Stimulated activated CD8-positive, alpha-beta memory T cell treated with anti-CD3 and anti-CD28 coated beads, Interleukin-12 subunit alpha, Interleukin-12 subunit beta, amount 100 ng/mL, for 1 hour (primary cell): ENCODE data around the gene TYK2.
"Not testable (repeated sequence)": the region's sequence is repeated elsewhere in the genome, so short reads cannot be mapped to it uniquely, and the experiment has no call there.

Experiments
- DNase-seq: peaks from one replicate; pipeline ENCODE4 v3.0.0-alpha.2; 2020; ENCODE audit warnings: low read depth

The TYK2 gene

DNA sequence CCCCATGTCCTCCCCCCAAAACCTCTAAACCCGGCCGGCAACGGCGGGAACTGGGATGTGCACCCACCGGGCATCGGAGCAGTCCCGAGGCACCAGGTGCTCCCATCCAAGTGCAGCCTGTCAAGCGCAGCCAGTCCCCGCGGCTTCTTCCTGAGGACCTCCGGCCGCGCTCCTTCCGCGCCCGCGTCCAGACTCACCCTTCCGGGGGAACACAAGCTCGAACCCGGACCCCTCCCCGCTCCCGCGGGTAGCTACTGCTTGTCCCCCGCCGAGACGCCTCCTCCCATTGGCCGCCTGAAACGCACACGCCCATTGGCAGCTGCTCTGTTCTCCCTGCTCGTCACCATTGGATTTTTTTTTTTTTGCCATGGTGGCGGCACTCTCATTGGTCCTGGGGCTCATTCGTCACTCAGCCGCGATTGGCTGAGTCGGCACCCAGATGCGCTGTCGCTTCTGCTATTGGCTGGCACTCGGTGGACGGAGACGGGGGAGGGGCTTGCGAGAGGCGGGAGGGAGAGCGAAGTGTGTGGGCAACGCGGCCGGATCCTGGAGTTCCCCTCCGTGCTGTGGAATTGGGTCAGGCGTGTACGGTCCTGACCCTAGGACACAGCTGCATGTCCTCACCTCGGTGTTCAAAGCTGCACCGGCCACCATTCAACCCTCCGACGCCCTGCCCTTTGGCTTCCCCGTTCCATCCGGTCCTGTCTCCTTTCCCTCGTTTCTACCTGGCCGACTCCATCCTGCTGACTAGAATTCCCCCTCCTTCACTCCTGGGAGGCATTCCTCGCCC, at the start of gene TYK2:
Gene TYK2 (minus strand): TSS at position 260 of the 790 bp plus-strand sequence. CDS start 2,166 bp downstream, outside the sequence.
- peak; percentile 93 for DNase-seq

DNA sequence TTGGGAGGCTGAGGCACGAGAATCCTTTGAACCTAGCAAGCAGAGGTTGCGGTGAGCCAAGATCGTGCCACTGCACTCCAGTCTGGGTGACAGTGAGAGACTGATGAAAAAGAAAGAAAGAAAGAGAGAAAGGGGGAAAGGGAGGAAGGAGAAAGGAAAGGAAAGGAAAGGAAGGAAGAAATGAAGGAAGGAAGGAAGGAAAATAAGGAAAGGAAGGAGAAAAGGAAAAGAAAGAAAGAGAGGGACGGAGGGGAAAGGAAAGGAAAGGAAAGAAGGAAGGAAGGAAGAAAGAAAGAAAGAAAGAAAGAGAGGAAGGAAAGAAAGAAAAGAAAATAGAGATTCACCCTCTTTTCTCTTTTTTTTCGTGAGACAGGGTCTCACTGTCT, 48.6 kb upstream of the TYK2 start:
- DNase-seq = no peak

DNA sequence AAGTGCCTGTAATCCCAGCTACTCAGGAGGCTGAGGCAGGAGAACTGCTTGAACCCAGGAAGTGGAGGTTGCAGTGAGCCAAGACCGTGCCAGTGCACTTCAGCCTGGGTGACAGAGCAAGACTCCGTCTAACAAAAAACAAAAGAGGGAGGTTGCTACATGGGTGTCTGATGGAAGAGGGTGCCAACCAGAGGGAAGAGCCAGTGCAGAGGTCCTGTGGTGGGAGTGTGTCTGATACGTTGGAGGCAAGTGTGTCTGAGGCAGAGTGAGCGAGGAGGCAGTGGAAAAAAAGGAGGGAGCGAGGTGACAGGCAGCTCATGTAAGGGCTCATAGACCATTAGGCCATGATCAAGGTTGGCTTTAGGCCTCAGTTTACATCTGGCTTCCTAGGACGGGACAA, 46.8 kb upstream of the TYK2 start:
- DNase-seq = no peak

DNA sequence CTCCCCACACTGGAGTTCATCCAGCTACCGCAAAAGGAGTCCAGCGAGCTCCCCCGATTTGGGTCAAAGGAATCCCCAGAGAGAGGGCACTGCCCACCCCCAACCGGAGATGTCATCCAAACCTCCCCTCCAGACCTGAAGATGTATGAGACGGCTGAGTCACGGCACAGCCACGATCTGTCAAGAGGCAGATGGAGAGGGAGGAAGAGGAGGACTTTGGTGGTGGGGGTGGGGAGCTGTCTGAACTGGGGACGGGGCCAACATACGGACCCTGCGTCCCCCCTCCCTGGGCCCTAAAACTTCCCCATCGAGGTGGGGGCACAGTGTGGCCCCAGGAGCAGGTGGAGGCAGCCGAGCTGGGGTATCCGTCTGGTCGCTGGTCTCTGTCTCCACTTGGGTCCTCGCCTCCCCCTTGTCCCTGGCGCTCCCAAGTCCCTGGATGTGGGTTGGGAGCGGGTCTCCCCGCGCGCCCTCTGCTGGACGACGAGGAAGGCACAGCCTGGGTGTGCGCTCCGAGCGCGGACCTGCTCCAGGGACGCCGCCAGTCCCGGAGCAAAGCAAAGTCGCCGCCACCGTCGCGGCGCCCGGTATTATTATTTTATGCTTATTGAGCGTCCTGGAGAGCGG, 43.8 kb upstream of the TYK2 start:
- DNase-seq = no peak

DNA sequence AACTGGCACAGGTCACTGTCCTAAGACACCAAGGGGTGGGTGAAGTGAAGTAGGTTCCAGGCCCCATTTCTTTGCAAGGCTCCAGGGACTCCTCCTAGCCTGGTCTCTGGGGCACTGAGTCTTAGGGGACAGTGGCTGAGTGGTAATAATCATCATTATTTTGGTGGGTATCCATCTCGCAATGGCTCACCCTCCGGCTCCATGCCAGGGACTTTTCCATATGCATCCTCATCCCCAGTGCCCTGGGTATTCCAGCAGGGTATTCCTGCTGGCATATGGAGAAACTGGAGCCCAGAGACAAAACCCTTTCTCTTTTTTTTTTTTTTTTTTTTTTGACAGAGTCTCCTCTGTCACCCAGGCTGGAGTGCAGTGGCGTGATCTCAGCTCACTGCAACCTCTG, 42.5 kb upstream of the TYK2 start:
- no peak for DNase-seq

DNA sequence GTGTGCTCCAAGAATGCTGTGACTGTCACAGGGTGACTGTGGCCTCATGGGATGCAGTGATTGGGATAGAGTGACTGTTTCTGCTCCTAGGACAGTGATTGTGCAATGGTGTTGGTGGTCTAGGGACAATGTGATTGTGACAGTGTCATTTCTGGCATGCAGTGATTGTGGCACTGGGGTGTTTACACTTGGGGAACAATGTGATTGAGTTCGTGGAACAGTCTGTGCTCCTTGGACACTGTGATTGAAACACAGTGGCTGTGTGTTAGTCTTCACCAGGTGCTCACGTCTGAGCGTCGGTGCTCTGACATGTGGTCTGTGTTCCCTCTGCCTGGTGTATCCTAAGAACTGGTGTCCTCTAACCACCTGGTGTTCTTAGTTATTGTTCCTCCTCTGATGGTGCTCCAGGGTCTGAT, 41.7 kb upstream of the TYK2 start:
- no peak for DNase-seq

DNA sequence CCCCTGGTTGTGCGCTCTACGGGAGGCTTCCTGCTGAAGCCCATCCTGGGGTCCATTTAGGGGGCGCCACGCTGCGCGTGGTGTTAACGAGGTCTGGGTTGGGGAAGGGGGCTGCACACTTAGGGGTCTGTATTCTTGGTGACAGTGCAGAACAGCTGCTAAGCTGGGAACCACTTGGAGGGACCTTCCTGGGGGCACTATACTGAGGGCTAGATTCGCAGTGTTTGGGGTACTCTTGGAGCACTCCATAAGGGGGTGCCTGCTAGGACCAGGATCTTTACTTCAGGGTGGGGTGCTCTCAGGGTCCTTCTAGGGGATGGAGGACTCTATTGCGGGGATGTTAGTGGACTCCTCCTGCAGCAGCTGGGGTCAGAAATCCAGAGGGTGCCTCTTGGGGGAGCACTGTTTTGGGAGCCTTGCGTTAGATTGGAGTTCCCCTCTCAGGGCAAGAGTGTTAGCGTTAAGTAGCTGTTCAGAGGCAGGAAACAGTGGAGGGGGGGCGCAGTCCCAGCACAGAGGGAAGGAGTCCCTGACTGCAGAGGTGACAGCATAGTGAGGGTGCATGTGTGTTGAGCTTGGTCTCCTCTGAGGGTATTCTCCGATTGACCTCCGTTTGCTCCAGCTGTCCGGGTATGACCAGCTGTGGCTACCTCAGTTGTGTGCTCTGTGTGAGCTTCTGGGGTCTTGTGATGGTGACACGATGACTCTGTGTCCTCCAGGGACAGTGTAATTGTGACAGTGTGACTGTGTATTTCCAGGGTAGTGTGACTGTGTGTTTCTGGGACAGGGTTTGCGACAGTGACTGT, 41.1 kb upstream of the TYK2 start:
- no peak for DNase-seq

DNA sequence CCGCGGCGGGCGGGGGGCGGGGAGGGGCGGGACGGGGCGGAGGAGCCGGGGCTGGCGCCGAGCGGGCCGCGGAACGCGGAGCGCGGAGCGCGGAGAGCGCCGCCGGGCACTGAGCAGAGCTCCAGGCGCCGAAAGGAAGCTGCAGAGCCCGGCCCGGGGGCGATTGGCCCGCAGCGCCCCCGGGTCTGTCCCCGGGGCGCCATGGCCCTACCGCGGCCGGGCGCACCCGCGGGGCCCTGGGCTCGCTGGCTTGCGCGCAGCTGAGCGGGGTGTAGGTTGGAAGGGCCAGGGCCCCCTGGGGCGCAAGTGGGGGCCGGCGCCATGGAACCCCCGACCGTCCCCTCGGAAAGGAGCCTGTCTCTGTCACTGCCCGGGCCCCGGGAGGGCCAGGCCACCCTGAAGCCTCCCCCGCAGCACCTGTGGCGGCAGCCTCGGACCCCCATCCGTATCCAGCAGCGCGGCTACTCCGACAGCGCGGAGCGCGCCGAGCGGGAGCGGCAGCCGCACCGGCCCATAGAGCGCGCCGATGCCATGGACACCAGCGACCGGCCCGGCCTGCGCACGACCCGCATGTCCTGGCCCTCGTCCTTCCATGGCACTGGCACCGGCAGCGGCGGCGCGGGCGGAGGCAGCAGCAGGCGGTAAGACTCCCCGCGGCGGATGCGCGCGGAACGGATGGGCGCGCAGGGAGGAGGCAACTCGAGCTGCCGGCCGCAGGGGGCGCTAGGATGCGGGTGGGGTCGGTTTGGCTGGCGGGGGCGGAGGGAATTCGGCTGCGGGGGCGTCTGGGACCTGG, 40.3 kb upstream of the TYK2 start, which contains the start of gene PDE4A:
Gene PDE4A (plus strand): TSS at position 95 of the 796 bp plus-strand sequence. CDS start 227 bp downstream, at position 322.
- no peak for DNase-seq

DNA sequence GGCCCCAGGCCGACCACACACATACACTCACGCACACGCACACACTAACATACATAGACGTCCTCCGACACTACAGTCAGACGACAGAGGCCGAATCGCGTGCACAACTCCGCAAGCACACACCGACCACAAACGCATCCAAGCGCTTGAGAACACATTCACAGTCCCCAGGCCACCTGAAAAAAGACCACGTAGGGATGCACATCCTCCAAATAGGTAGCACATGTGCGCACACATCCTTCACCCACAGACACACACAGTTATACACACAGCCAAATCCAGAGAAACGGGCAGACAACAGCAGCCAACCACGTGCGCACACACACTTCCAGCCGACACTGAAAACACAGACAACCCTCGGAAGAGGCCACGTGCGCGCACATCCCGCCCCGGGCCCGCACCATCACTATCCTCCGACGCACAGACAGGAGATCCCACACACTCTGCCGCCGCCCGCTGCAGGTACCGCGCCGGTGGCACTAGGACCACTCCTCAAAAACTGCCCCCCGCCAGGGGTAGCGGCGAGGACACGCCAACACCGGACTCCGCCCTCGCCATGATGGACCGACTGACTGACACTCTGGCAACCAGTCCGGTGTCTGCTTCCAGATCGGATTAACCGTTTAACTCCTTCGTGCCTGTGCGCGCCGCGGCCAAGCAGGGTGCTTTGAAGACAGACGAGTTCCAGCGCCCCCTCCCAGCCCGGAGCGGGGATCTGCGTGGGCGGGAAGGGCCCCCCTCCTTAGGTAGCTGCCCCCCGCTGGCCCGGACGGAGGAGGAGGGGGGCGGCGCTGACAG, 39.5 kb upstream of the TYK2 start:
- DNase-seq = no peak

DNA sequence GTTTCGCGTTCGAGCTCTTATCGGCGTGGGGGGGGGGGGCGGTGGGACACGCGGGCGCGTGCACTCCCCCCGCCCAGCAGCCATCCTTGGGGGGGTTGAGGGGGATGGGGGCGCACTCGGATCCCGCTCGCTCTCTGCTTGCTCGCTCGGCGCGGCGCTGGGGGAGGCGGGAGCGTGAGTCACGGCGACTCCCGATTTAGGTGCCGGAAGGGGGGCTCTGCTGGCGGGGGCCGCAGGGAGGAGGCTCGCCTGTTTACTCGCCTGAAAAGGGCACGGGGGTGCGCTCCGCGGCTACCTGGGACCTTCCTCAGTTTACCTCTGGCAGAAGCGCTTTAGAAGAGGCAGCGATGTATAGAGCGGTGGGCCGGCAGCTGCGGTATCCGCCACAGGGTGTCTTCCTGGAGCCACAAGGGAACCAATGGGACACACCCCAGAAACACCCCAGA, 38.9 kb upstream of the TYK2 start:
- DNase-seq = no peak

DNA sequence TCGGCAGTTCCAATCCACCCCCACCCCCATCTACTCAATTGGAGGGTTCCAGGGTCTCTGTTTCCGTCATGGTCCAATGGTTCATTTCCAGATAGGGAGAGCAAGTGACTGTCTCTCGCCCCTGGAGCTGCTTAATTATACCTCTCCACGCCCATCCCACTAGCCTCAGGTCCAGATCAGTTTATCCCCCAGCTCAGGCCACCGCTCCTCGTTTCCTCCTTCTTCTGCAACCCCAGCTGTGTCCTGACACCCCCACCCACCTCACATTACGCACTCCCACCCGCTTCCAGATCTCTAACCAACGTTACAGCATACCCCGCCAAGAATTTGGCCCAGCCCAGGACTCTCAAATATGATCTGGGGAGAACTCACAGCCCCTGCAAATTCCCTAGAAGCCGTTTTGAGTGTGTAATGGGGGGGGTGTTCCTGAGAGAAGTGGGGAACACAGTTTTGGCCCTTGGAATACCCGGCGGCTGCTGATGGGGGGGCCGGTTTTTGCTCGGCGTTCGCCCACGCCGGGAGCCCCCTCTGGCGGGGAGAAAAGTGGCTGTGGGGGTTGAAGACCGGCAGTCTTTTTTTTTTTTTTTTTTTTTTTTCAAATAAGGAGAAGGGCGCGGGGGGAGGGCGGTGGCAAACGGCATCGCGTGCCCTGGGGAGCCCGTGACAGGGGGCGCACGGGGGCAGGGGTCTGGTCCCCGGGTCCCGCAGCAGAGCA, 38.3 kb upstream of the TYK2 start:
- DNase-seq = no peak

DNA sequence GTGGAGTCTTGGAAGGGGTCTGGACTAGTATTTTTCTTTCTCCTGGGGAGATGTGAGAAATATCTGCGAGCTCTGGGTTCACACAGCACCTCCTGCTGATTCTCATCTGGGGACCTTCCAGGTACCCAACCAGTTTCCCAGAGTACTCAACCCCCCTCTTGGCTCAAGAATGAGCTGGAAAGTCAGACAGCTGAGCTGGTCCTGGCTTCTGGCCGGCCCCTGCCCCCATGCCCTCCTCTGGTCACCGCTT, 37.8 kb upstream of the TYK2 start:
- DNase-seq = no peak

DNA sequence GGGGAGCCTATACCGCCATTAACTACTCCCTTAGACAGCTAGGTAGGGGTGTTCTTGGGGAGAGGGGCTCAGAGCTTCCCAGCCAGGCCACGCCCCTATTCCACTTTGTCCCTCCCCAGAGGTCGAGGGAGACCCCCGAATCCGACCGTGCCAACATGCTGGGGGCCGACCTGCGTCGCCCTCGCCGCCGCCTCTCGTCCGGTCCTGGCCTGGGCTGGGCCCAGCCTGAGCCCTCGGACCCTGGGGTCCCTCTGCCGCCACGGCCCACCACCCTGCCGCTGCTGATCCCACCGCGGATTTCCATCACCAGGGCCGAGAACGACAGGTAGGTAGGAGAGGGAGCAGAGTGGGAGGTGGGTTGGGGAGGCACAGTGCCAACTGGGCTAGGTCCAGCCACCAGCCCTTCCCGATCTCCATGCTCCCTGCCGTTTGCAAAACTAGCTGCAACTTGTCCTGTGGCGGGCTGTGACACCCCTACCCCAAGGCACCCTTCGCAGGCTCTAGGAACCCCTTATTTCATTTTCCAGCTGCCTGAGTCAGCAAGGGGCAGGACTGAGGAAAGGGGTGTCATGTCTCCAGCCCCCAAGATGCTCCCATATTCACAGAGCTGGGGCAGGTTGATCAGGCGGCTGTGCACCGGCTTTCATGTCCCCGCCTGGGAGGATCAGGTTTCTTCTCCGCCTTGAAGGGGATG, 37.3 kb upstream of the TYK2 start:
- no peak for DNase-seq

DNA sequence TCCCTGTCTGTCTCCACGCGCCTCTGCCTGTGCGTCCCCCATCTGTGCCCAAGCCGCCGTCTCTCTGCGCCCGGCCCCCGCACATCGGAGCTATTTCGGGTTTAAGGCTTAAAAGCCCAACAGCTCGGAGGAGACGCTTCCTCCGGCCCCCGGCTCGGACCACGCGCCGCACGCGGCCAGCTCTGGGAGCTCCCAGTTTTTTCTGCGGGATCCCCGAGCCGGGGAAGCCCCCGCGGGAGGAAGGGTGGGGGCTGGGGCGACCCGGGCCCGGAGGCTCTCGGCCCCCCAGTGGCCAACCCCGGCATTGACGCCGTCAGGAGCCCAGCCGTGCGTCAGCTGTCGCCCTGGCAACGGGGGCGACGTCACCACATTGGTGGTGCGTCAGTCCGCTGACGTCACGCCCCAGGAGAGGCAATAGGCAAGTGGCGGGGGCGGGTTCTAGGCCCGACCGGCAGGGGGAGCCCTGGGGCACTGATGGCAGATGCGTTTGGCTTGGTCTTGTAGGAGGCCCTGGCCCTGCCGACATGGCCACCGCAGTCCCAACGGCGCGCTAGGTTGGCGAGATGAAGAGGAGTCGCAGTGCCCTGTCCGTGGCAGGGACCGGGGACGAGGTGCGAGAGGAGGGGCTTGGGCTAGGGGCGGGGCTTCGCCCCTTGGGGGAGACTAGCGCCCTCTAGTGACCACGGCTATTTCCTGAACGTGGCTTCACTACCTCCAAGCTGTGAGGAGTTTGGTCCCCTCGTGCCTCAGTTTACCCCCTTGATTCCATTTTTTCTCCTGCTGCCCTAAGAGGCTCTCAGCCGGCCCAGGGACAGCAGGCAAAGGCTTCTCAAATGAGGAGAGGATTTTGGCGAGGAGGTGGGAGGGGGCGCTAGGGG, 36.2 kb upstream of the TYK2 start:
- DNase-seq = peak; percentile 87

DNA sequence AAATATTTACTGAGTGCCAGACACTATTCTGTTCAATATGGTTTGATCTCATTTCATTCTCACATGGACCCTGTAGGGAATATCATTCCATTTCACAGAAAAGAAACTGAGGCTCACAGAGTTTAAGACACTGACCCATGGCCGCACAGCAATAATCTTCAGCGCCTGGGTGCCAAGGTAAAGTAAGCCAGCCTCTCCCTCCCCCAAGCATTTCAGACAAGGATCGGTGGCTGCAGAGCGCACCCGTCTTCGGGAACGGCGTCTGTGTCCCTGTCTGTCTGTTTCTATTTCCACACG, 35.7 kb upstream of the TYK2 start:
- no peak for DNase-seq

DNA sequence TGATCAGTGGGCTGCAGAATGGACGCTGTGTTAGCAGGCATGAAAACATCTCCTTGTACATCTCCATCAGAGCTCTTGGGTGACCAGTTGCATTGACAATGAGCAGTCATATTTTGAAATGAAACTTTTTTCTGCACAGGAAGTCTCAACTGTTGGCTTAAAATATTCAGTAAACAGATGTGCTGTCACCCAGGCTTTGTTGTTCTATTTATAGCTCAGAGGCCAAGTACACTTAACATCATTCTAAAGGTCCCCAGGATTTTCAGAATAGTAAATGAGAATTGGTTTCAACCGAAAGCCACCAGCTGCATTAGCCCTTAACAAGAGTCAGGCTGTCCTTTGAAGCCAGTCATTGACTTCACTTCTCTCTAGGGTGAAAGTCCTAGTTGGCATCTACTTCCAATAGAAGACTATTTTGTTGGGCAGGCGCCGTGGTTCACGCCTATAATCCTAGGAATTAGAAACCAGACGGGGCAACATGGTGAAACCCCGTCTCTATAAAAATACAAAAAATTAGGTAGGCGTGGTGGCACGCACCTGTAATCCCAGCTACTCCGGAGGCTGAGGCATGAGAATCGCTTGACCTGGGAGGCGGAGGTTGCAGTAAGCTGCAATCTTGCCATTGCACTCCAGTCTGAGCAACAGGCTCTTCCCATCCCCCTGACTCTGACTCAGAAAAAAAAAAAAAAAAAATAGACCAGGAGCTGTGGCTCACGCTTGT, 32.0 kb upstream of the TYK2 start:
- DNase-seq = no peak

DNA sequence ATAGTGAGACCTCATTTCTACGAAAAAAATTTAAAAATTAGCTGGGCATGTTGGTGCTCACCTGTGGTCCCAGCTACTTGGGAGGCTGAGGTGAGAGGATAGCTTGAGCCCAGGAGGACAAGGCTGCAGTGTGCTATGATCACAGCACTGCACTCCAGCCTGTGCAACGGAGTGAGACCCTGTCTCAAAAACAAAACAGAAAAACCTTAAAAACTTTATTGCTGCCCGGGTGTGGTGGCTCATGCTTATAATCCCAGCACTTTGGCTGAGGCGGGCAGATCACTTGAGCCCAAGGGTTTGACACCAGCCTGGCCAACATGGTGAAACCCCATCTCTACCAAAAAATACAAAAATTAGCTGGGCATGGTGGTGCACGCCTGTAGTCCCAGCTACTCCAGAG, 30.9 kb upstream of the TYK2 start:
- not testable (repeated sequence) for DNase-seq

DNA sequence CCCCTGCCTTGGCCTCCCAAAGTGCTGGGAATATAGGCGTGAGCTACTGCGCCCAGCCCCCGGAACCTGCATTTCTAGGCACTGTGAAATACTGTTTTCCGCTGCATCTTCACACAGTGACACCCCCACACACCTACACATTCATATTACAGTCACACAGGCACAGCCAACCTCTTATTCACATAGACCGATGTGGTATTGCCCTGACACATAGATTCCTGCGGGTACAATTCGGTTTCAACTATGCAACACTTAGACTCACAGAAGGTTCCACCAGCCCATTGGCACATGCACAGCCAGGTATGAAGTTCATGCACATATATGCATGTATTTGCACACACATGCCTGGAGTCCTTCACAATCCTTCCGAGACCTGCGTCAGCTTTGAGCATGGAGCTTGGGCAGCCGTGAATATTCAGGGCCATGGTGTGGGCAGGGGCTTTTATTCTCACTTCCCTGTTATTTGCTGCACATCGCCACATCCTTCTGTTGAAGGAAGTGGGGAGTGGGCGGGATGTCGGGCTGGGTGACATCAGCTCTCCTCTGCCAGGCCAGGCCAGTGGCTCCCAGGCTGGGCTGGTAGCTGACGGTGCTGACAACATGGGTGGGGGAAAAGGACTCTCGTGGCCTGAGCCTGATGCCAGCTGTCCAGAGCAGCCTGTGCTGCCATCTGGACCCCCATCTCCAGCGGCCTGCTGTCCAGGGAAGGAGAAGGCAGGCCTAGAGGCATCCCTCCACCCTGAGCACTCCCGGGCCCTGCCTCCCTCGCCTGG, 28.3 kb upstream of the TYK2 start:
- no peak for DNase-seq
